Astrocyte (in vitro differentiated cells and primary cell): ENCODE measurements around the gene ZRANB1. TPM values are rescaled to one million over a fixed set of nuclear protein-coding genes. Genes with fewer than 3 reads are reported as not detected.
"Not testable (repeated sequence)": the region's sequence is repeated elsewhere in the genome, so short reads cannot be mapped to it uniquely, and the experiment has no call there.

Source experiments
- DNase-seq: peaks from one replicate; pipeline ENCODE4 v3.0.0-alpha.2; 2010; ENCODE audit warnings: low read depth
- FAIRE-seq: peaks from 2 replicates; lab custom pipeline; 2011; peaks lifted over from hg19 to GRCh38; lab: Jason Lieb, UNC
- H2AFZ ChIP-seq: 2 replicates; pipeline ENCODE4 v1.6.0; 2012; ENCODE audit warnings: low read depth, low read length, inconsistent platforms
- H3K27ac ChIP-seq: 2 replicates; pipeline ENCODE4 v1.5.1; 2011; ENCODE audit warnings: low read depth, low read length, inconsistent platforms
- H3K27me3 ChIP-seq: 2 replicates; pipeline ENCODE4 v1.6.0; 2011; ENCODE audit warnings: low read length, inconsistent platforms; ENCODE audit not compliant: insufficient read depth
- H3K36me3 ChIP-seq: 2 replicates; pipeline ENCODE4 v1.5.1; 2011; ENCODE audit warnings: low read length, inconsistent platforms; ENCODE audit not compliant: insufficient read depth
- H3K4me1 ChIP-seq: 2 replicates; pipeline ENCODE4 v1.5.1; 2011; ENCODE audit warnings: low read length, inconsistent platforms; ENCODE audit not compliant: insufficient read depth
- H3K4me2 ChIP-seq: 2 replicates; pipeline ENCODE4 v1.6.0; 2012; ENCODE audit warnings: low read length, inconsistent platforms
- H3K4me3 ChIP-seq: 2 replicates; pipeline ENCODE4 v1.5.1; 2011; ENCODE audit warnings: low read depth, mild to moderate bottlenecking, low read length, inconsistent platforms; ENCODE audit not compliant: insufficient read depth
- H3K79me2 ChIP-seq: 2 replicates; pipeline ENCODE4 v1.6.0; 2012; ENCODE audit warnings: mild to moderate bottlenecking, low read length, inconsistent platforms; ENCODE audit not compliant: insufficient read depth
- H3K9ac ChIP-seq: 2 replicates; pipeline ENCODE4 v1.6.0; 2012; ENCODE audit warnings: mild to moderate bottlenecking, low read length, inconsistent platforms
- H3K9me3 ChIP-seq: 2 replicates; pipeline ENCODE4 v1.5.1; 2012; ENCODE audit warnings: low read depth, mild to moderate bottlenecking, low read length, inconsistent platforms; ENCODE audit not compliant: insufficient read depth
- H4K20me1 ChIP-seq: 2 replicates; pipeline ENCODE4 v1.6.0; 2012; ENCODE audit warnings: low read length, inconsistent platforms; ENCODE audit not compliant: insufficient read depth
- H3K27ac Mint-ChIP-seq: one replicate; pipeline ENCODE4 v1.8.0; 2021; ENCODE audit warnings: mild to moderate bottlenecking, mixed read lengths; ENCODE audit not compliant: unreplicated experiment
- H3K27me3 Mint-ChIP-seq: one replicate; pipeline ENCODE4 v1.8.0; 2021; ENCODE audit warnings: low read depth, mixed read lengths; ENCODE audit not compliant: unreplicated experiment
- H3K36me3 Mint-ChIP-seq: one replicate; pipeline ENCODE4 v1.8.0; 2021; ENCODE audit warnings: low read depth, mixed read lengths; ENCODE audit not compliant: unreplicated experiment
- H3K4me1 Mint-ChIP-seq: one replicate; pipeline ENCODE4 v1.8.0; 2021; ENCODE audit warnings: low read depth, mixed read lengths; ENCODE audit not compliant: unreplicated experiment
- H3K4me3 Mint-ChIP-seq: one replicate; pipeline ENCODE4 v1.8.0; 2021; ENCODE audit warnings: mild to moderate bottlenecking, moderate library complexity, mixed read lengths; ENCODE audit not compliant: unreplicated experiment
- H3K9me3 Mint-ChIP-seq: one replicate; pipeline ENCODE4 v1.8.0; 2021; ENCODE audit warnings: mild to moderate bottlenecking, mixed read lengths; ENCODE audit not compliant: unreplicated experiment
- EZH2 ChIP-seq: IDR thresholded peaks from 2 replicates; pipeline ENCODE4 v1.6.1; 2012; ENCODE audit warnings: mild to moderate bottlenecking, low read length, inconsistent platforms; ENCODE audit not compliant: insufficient read depth
- total RNA-seq: library from RNA; stranded (reverse); gene quantifications from 2 replicates; pipeline ENCODE4 v1.2.1, GENCODE V29; 2021
- TF ChIP-seq, protein P1 (sequence below): IDR thresholded peaks from 2 replicates; pipeline ENCODE4 v1.5.1; 2011; ENCODE audit warnings: low read depth, mild to moderate bottlenecking, inconsistent platforms, low read length, moderate library complexity; ENCODE audit not compliant: insufficient read depth

ZRANB1 gene
- total RNA-seq, 1 donor from 2014 or later, result 24.9 TPM

DNA sequence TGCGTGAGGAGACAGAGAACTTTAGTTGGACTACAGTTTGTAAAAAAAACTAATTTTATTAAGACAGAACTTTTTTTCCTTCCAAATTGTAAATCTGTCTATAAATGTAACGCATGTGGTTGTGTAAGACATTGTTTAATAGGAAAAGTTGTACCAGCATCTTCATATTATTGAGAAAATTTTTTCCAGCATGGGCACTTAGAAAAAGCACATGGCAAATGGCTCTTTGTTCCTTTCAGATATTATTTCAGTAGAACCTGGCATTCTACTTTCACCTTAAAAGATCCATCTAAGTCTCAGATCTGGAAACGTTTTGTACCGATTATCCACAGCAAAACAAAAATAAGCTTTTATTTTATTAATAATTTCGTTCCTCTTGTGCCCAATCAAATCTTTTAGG lies 43.2 kb downstream of the ZRANB1 start:
- H3K9me3 ChIP-seq, result no peaks in the 10 kb centered on the region
- H3K27ac ChIP-seq, result no peak overlapping the region
- H3K4me1 ChIP-seq, result no peaks in the 10 kb centered on the region
- Mint-ChIP-seq H3K27me3 (no peaks in the 10 kb centered on the region), H3K4me1 (peaks cover 14% of the 10 kb centered on the region), H3K27ac (no peak overlapping the region), H3K9me3 (no peaks in the 10 kb centered on the region), H3K36me3 (peaks cover 27% of the 10 kb centered on the region), H3K4me3 (no peak overlapping the region)
- no peaks in the 10 kb centered on the region for H3K27me3 ChIP-seq
- no peak overlapping the region for H2AFZ ChIP-seq
- H3K79me2 ChIP-seq, result peaks cover 13% of the 10 kb centered on the region
- H4K20me1 ChIP-seq, result peaks cover 40% of the 10 kb centered on the region
- peaks cover 53% of the 10 kb centered on the region for H3K36me3 ChIP-seq
- TF ChIP-seq, protein P1, sequence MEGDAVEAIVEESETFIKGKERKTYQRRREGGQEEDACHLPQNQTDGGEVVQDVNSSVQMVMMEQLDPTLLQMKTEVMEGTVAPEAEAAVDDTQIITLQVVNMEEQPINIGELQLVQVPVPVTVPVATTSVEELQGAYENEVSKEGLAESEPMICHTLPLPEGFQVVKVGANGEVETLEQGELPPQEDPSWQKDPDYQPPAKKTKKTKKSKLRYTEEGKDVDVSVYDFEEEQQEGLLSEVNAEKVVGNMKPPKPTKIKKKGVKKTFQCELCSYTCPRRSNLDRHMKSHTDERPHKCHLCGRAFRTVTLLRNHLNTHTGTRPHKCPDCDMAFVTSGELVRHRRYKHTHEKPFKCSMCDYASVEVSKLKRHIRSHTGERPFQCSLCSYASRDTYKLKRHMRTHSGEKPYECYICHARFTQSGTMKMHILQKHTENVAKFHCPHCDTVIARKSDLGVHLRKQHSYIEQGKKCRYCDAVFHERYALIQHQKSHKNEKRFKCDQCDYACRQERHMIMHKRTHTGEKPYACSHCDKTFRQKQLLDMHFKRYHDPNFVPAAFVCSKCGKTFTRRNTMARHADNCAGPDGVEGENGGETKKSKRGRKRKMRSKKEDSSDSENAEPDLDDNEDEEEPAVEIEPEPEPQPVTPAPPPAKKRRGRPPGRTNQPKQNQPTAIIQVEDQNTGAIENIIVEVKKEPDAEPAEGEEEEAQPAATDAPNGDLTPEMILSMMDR, result no peak
- H3K4me2 ChIP-seq, result no peak overlapping the region
- H3K4me3 ChIP-seq, result no peak overlapping the region
- FAIRE-seq, result no peak
- no peak for DNase-seq
- H3K9ac ChIP-seq, result no peak overlapping the region

DNA sequence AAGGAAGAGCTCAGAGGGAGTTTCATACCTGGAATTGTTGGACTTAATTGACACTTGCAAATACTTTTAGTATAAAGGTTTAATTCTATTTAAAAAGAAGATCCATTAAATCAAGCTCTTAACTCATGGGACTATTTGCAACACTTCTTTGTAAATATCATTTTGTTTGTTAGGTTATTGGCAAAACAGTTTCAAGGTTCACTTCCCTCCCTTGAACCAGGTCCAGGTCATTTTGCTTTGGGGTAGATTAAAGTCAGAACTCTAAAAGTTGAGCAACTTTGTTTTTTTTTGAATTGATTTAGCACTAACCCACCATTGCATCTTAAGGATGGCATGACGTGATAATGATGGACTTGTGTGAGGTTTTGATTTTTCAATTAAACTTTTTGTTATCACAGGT lies 45.9 kb downstream of the ZRANB1 start:
- TF ChIP-seq, protein P1, result no peak
- no peak for TF ChIP-seq EZH2
- no peak for FAIRE-seq
- H3K4me3 Mint-ChIP-seq, result no peak overlapping the region
- Histone ChIP-seq H3K36me3 (peaks cover 62% of the 10 kb centered on the region), H3K27me3 (no peaks in the 10 kb centered on the region), H3K4me3 (no peak overlapping the region), H3K9me3 (no peaks in the 10 kb centered on the region), H3K4me1 (no peaks in the 10 kb centered on the region), H3K4me2 (no peak overlapping the region), H3K79me2 (no peaks in the 10 kb centered on the region), H2AFZ (no peak overlapping the region), H4K20me1 (peaks cover 38% of the 10 kb centered on the region), H3K9ac (no peak overlapping the region), H3K27ac (no peak overlapping the region)
- no peak for DNase-seq
- no peak overlapping the region for H3K27ac Mint-ChIP-seq
- H3K36me3 Mint-ChIP-seq, result peaks cover 28% of the 10 kb centered on the region
- H3K27me3 Mint-ChIP-seq, result no peaks in the 10 kb centered on the region
- H3K9me3 Mint-ChIP-seq, result no peaks in the 10 kb centered on the region
- peaks cover 14% of the 10 kb centered on the region for H3K4me1 Mint-ChIP-seq

DNA sequence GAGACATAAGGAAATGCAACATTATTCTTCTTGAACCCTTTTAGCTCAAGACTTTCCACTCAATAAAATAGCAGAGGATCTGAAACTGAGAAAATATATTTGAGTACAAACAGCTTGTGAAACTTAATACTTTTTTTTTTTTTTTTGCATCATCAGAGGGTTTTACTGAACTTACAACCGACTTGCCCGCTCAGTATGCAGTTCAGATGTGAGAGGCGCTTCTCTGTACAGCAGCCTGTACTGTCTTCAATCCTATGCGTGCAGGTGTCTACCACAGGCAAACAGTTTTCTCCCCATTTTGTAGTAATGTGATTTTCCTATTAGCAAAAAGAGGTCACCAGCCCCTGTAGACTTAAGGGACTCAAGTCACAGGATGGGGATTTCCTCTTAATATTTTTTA lies 46.8 kb downstream of the ZRANB1 start:
- H3K4me3 Mint-ChIP-seq, DNase-seq, H3K27me3 ChIP-seq, H3K9me3 Mint-ChIP-seq, H3K4me3 ChIP-seq, H3K4me1 Mint-ChIP-seq, H3K79me2 ChIP-seq, H3K4me2 ChIP-seq, FAIRE-seq, H3K9ac ChIP-seq, H3K27ac ChIP-seq, H3K4me1 ChIP-seq, H3K9me3 ChIP-seq, H3K27me3 Mint-ChIP-seq, H2AFZ ChIP-seq: not testable (repeated sequence)
- Mint-ChIP-seq H3K36me3 (peaks cover 19% of the 10 kb centered on the region), H3K27ac (peak overlapping the region; percentile 84)
- peaks cover 39% of the 10 kb centered on the region for H4K20me1 ChIP-seq
- H3K36me3 ChIP-seq, result peaks cover 65% of the 10 kb centered on the region
